Tibial nerve (tissue), 3 donors: ENCODE data around the gene SDR42E2.

Experiments used
- POLR2A ChIP-seq, 2 donors: fragments of 450-650 bp; IDR thresholded peaks; one replicate each; pipeline ENCODE4 v1.6.1; 2017; ENCODE audit warnings: antibody characterized with exemption in 2 of 2, mild to moderate bottlenecking in 2 of 2, moderate library complexity in 2 of 2
- TF ChIP-seq, protein P1 (sequence below), 5 experiments: fragments of 200-600 bp in 3 of 5; fragments of 450-650 bp in 2 of 5; sonication (generic) in 3 of 5; IDR thresholded peaks; one replicate each; pipeline ENCODE4 v1.5.1; 2016 to 2019; ENCODE audit warnings: antibody characterized with exemption in 5 of 5, mild to moderate bottlenecking in 3 of 5, moderate library complexity in 2 of 5

DNA sequence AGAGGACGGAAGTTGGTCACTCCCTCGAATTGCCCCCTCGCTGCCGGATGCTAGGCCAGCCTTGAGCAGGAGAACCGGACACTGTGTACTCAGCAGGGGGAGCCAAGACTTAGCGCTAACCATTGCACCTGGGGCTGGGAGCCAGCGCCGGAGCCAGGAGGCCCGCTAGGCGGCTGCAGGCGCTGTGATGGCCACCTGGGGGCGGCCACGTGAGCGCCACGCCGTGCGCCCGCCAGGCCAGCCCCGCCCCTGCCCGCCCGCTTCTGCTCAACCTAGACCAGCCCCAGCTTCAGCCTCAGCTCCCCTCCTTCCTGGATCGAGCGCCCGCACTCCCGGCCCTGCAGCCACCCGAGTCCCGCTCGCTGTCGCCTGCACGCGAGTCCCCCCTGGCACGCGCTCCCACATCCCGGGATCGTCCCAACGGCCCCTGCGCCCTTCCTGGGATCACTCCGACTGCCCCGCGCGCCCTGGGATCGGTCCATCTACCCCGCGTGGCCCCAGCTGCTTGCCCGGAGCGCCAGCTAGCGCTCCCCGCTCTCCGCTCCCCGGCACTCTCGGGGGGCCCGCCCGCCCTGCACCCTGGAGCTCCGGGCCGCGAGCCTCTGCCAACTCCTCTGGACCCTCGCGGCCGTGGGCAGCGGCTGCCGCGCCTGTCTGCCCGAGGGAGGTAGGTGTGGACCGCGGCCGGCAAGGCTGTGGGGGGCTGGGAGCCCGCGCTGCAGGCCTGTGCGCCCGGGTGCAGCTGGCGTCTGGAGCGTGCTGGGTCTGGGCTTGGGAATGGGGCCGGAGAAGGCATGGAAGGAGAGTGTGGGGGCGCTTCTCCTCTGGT is 43.9 kb downstream of the SDR42E2 start, which contains the start of gene EEF2K:
- TF ChIP-seq, protein P1, sequence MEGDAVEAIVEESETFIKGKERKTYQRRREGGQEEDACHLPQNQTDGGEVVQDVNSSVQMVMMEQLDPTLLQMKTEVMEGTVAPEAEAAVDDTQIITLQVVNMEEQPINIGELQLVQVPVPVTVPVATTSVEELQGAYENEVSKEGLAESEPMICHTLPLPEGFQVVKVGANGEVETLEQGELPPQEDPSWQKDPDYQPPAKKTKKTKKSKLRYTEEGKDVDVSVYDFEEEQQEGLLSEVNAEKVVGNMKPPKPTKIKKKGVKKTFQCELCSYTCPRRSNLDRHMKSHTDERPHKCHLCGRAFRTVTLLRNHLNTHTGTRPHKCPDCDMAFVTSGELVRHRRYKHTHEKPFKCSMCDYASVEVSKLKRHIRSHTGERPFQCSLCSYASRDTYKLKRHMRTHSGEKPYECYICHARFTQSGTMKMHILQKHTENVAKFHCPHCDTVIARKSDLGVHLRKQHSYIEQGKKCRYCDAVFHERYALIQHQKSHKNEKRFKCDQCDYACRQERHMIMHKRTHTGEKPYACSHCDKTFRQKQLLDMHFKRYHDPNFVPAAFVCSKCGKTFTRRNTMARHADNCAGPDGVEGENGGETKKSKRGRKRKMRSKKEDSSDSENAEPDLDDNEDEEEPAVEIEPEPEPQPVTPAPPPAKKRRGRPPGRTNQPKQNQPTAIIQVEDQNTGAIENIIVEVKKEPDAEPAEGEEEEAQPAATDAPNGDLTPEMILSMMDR (IDR thresholded peaks at IDR 0.05): peak; percentile 89 to 98 (median 93)
- peak; percentile 34 to 57 for TF ChIP-seq POLR2A (IDR thresholded peaks at IDR 0.05)
